Activated CD4-positive, alpha-beta memory T cell treated with anti-CD3 and anti-CD28 coated beads for 36 hours (primary cell): ENCODE data around the gene FRMD3. TPM values are rescaled to one million over a fixed set of nuclear protein-coding genes. Genes with fewer than 3 reads are reported as not detected.

ENCODE experiments used
- CTCF ChIA-PET: fragments of 350-600 bp; sonication (Branson Sonifier 250); formaldehyde crosslinking; loops from one replicate; lab custom pipeline; 2021; ENCODE audit warnings: antibody characterized with exemption, inconsistent platforms; lab: Charles Lee
- POLR2A ChIA-PET: fragments of 350-600 bp; sonication (Branson Sonifier 250); formaldehyde crosslinking; loops from one replicate; lab custom pipeline; 2021; ENCODE audit warnings: antibody characterized with exemption; lab: Charles Lee
- DNase-seq: peaks from one replicate; pipeline ENCODE4 v3.0.0-alpha.2; 2020
- H3K27ac Mint-ChIP-seq: one replicate; pipeline ENCODE4 v1.8.0; 2021; ENCODE audit warnings: mixed read lengths
- H3K27me3 Mint-ChIP-seq: one replicate; pipeline ENCODE4 v1.8.0; 2021; ENCODE audit warnings: mixed read lengths
- H3K36me3 Mint-ChIP-seq: one replicate; pipeline ENCODE4 v1.8.0; 2021; ENCODE audit warnings: mixed read lengths
- H3K4me1 Mint-ChIP-seq: one replicate; pipeline ENCODE4 v1.8.0; 2021; ENCODE audit warnings: low read depth, mixed read lengths
- H3K4me3 Mint-ChIP-seq: one replicate; pipeline ENCODE4 v1.8.0; 2021; ENCODE audit warnings: mild to moderate bottlenecking, mixed read lengths
- H3K9me3 Mint-ChIP-seq: one replicate; pipeline ENCODE4 v1.8.0; 2021; ENCODE audit warnings: mixed read lengths
- intact Hi-C: fragments of 100-400 bp; cut with micrococcal nuclease; formaldehyde crosslinking; loops from one replicate; pipeline ENCODE4 v1.15.1; 2023
- total RNA-seq, 2 experiments: library from RNA; stranded (reverse); gene quantifications; one replicate each; pipeline ENCODE4 v1.2.3, GENCODE V29; 2021

Gene FRMD3
- total RNA-seq, 2 experiments from 2014 or later, result 0.27 to 0.62 TPM

- intact Hi-C loops, result no loop called here
- Mint-ChIP-seq H3K4me3 (no peak overlapping the region), H3K36me3 (peaks cover 3% of the 10 kb centered on the region), H3K4me1 (peaks cover 25% of the 10 kb centered on the region), H3K27ac (no peak overlapping the region), H3K9me3 (no peaks in the 10 kb centered on the region), H3K27me3 (peaks cover 1% of the 10 kb centered on the region)
- CTCF ChIA-PET, result interaction anchor here (0.6 kb wide), 1 partner anchor 188 kb away, joined by 3 read pairs; no protein-coding TSS in a partner anchor
- POLR2A ChIA-PET, result interaction anchor here (0.8 kb wide), 1 partner anchor 39 kb away, joined by 4 read pairs; no protein-coding TSS in a partner anchor
- DNase-seq, result no peak
Measured at GRCh38 chr9:83469722-83470121, 68.5 kb downstream of the FRMD3 start.

DNA sequence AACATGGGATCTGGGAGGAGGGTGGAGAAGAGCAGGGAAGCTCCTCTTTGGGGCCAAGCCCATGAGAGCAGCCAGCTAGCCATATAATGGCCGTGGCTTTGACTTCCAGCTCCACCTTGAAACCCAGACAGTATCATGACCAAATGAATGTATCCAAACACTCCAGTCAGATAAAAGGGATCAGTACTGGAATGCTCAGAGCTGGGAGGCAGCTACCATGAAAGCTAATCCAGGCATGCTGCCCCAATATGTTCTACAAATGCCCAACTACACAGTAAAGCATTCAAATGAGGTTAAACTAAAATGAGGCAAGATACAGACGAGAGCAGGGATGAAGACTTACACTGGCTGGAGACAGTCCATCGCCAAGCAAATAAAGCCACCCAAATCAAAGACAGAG, 69.4 kb downstream of the FRMD3 start:
- no peak overlapping the region for H3K4me3 Mint-ChIP-seq
- peaks cover 17% of the 10 kb centered on the region for H3K4me1 Mint-ChIP-seq
- no peak for DNase-seq
- POLR2A ChIA-PET, result no interaction called here
- no peaks in the 10 kb centered on the region for H3K9me3 Mint-ChIP-seq
- peaks cover 1% of the 10 kb centered on the region for H3K36me3 Mint-ChIP-seq
- CTCF ChIA-PET, result no interaction called here
- intact Hi-C loops, result no loop called here
- H3K27ac Mint-ChIP-seq, result no peak overlapping the region
- H3K27me3 Mint-ChIP-seq, result peaks cover 1% of the 10 kb centered on the region

DNA sequence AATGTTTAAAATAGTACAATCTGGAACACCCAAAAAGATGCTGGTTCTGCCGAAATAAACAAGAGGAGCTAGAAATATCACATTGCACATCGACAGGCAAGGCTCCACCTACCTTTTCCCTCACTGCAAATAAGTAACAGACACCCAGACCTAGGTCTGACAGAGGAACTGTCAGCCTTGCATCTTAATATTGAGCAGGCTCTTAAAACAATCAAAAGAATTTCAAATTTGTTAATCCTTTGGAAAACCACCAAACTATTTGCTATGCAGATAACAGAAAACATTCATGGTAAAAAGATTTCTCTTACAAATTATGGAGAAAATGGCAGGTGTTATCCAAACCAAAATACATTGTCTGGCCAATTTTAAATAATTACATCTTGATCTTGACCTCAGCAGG, 71.3 kb downstream of the FRMD3 start:
- H3K4me3 Mint-ChIP-seq, result no peak overlapping the region
- DNase-seq, result no peak

DNA sequence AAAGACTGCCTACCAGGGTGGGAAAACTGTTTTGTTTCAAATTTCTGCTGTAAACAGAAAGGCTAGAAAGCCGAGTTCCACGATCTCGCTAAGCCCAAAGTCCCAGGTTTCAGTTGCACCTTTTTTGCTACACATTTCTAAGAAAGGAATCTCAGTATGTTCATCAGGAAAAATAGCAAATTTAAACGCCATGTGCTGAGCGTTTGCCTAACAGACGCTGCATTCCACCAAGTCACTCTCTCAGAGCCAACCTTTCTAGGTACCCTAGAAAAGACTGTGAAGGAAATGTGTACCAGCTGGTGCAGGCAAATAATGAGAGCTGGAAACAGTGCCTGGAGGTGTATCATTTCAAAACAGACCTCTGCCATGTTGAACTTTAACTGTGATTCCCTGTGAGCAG, 71.8 kb downstream of the FRMD3 start:
- DNase-seq, result no peak
- intact Hi-C loops, result no loop called here
- Mint-ChIP-seq H3K36me3 (peaks cover 2% of the 10 kb centered on the region), H3K4me3 (no peak overlapping the region), H3K4me1 (no peaks in the 10 kb centered on the region), H3K27me3 (peaks cover 1% of the 10 kb centered on the region), H3K9me3 (peaks cover under 1% of the 10 kb centered on the region), H3K27ac (no peak overlapping the region)
- ChIA-PET CTCF (no interaction called here), POLR2A (no interaction called here)

More for the DNA sequence above, 71.3 kb downstream of the FRMD3 start:
- Mint-ChIP-seq H3K27ac (no peak overlapping the region), H3K4me1 (peaks cover under 1% of the 10 kb centered on the region), H3K36me3 (peaks cover 1% of the 10 kb centered on the region), H3K27me3 (peaks cover 1% of the 10 kb centered on the region), H3K9me3 (no peaks in the 10 kb centered on the region)
- CTCF ChIA-PET, result no interaction called here
- POLR2A ChIA-PET, result no interaction called here
- intact Hi-C loops, result no loop called here

GRCh38 chr9:83459830-83460229, 78.4 kb downstream of the FRMD3 start:
- CTCF ChIA-PET, result no interaction called here

GRCh38 chr9:83458530-83458929, 79.7 kb downstream of the FRMD3 start:
- peaks cover 3% of the 10 kb centered on the region for H3K9me3 Mint-ChIP-seq
- no peak overlapping the region for H3K27ac Mint-ChIP-seq
- ChIA-PET POLR2A (interaction anchor here (0.8 kb wide), 1 partner anchor 10 kb away, joined by 4 read pairs; no protein-coding TSS in a partner anchor), CTCF (no interaction called here)
- peaks cover 3% of the 10 kb centered on the region for H3K36me3 Mint-ChIP-seq
- no peaks in the 10 kb centered on the region for H3K27me3 Mint-ChIP-seq
- no peak overlapping the region for H3K4me3 Mint-ChIP-seq
- no peak for DNase-seq
- intact Hi-C loops, result no loop called here
- H3K4me1 Mint-ChIP-seq, result no peaks in the 10 kb centered on the region

More at GRCh38 chr9:83459830-83460229, 78.4 kb downstream of the FRMD3 start:
- Mint-ChIP-seq H3K36me3 (peaks cover 3% of the 10 kb centered on the region), H3K27me3 (no peaks in the 10 kb centered on the region), H3K27ac (no peak overlapping the region), H3K4me3 (no peak overlapping the region), H3K4me1 (no peaks in the 10 kb centered on the region), H3K9me3 (peaks cover 3% of the 10 kb centered on the region)
- intact Hi-C loops, result no loop called here
- POLR2A ChIA-PET, result no interaction called here
- no peak for DNase-seq

- no peak overlapping the region for H3K27ac Mint-ChIP-seq
- H3K4me3 Mint-ChIP-seq, result no peak overlapping the region
- H3K27me3 Mint-ChIP-seq, result no peaks in the 10 kb centered on the region
- H3K9me3 Mint-ChIP-seq, result peaks cover 3% of the 10 kb centered on the region
- H3K4me1 Mint-ChIP-seq, result no peaks in the 10 kb centered on the region
- ChIA-PET CTCF (no interaction called here), POLR2A (no interaction called here)
- peaks cover 3% of the 10 kb centered on the region for H3K36me3 Mint-ChIP-seq
- intact Hi-C loops, result no loop called here
- no peak for DNase-seq
Measured at GRCh38 chr9:83457005-83457404, 81.2 kb downstream of the FRMD3 start.

DNA sequence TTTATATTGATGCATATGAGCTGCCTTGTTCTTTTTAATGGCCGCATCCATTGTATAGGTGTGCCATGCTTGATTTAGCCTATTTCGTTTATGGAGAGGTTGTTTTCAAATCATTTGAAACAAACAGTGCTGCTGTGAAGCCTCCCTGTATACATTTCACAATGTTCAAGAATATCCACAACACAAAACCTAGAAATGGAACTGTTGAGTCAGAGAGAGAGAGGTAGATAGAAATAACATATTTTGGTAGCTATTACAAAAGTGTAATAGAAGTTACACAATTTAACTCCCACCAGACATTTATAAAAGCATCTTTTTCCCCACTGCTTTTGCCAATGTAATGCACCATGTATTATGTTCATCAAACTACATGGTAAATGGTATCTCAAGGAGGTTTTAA, 82.0 kb downstream of the FRMD3 start:
- CTCF ChIA-PET, result no interaction called here
- H3K27me3 Mint-ChIP-seq, result no peaks in the 10 kb centered on the region
- peaks cover under 1% of the 10 kb centered on the region for H3K36me3 Mint-ChIP-seq
- no peak overlapping the region for H3K27ac Mint-ChIP-seq
- H3K4me1 Mint-ChIP-seq, result no peaks in the 10 kb centered on the region
- POLR2A ChIA-PET, result no interaction called here
- H3K9me3 Mint-ChIP-seq, result peaks cover under 1% of the 10 kb centered on the region
- DNase-seq, result no peak
- intact Hi-C loops, result no loop called here
- no peak overlapping the region for H3K4me3 Mint-ChIP-seq

DNA sequence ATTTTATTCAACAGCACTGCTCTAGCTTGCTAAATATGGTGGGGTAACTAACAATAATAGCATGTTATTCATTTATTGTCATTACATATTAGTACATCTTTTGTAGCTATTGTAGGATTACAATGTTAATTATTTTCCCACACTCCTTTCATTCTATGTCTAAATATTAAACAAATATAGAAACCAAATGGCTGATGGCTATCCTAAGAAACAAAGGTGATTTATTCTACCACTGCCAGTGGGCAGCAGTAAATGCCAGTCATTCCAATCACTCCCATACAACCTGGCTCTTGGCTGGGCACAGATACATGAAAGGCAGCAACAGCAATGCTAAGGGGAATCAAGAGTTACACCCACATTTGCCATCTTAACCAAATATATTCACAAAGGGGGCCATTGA, 84.1 kb downstream of the FRMD3 start:
- CTCF ChIA-PET, result no interaction called here
- intact Hi-C loops, result no loop called here

GRCh38 chr9:83451308-83451707, 86.9 kb downstream of the FRMD3 start:
- H3K27ac Mint-ChIP-seq, result no peak overlapping the region
- POLR2A ChIA-PET, result no interaction called here
- no peaks in the 10 kb centered on the region for H3K36me3 Mint-ChIP-seq
- no peak overlapping the region for H3K4me3 Mint-ChIP-seq
- no peaks in the 10 kb centered on the region for H3K27me3 Mint-ChIP-seq
- intact Hi-C loops, result no loop called here
- CTCF ChIA-PET, result no interaction called here
- no peaks in the 10 kb centered on the region for H3K9me3 Mint-ChIP-seq
- no peak for DNase-seq
- no peaks in the 10 kb centered on the region for H3K4me1 Mint-ChIP-seq

More for the DNA sequence above, 84.1 kb downstream of the FRMD3 start:
- Mint-ChIP-seq H3K27ac (no peak overlapping the region), H3K36me3 (no peaks in the 10 kb centered on the region), H3K27me3 (no peaks in the 10 kb centered on the region), H3K4me3 (no peak overlapping the region), H3K9me3 (no peaks in the 10 kb centered on the region), H3K4me1 (no peaks in the 10 kb centered on the region)
- DNase-seq, result no peak
- POLR2A ChIA-PET, result no interaction called here

DNA sequence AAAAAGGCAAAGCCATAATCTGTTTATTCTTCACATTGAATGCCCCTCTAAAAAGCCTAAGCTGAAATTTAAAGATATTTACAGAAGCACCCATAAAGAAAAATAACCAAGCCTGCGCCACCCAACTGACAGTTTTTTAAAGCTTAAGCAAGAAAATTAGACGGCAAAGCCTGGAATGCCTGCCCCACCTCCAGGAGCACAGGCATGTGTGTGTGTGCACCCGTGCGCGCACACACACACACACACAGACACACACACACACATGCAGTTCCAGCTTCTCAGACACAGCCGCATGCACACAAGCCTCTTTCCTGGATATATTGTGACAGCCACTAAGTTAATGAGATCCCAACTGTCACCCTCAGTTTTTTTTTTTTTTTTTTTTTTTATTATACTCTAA, 88.2 kb downstream of the FRMD3 start:
- ChIA-PET POLR2A (no interaction called here), CTCF (no interaction called here)
- Mint-ChIP-seq H3K9me3 (no peaks in the 10 kb centered on the region), H3K36me3 (no peaks in the 10 kb centered on the region), H3K27ac (no peak overlapping the region), H3K4me1 (no peaks in the 10 kb centered on the region), H3K4me3 (no peak overlapping the region), H3K27me3 (no peaks in the 10 kb centered on the region)
- intact Hi-C loops, result no loop called here
- no peak for DNase-seq

DNA sequence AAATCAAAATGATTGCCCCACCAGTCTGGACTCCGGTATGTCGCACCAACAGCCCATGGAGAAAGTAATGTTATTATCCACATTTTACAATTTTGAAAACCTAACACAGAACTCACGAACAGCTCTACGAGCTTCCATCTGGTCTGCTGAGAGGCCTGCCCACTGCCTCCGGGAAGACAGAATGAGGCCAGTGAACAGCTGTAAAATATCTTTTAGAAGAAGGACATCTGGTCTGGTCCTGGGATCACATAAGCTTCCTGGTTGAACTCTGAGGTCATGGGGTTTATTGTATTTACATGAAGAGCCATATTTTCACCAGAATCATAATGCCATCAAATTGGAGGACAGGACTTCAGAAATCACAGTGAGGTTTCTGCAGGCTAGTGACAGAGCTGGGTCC, 89.0 kb downstream of the FRMD3 start:
- no peak for DNase-seq
- ChIA-PET POLR2A (interaction anchor here (0.7 kb wide), 1 partner anchor 9 kb away, joined by 4 read pairs; no protein-coding TSS in a partner anchor), CTCF (interaction anchor here (0.6 to 1.1 kb wide), 2 partner anchors 115 to 881 kb away, joined by 3 read pairs; no protein-coding TSS in a partner anchor)
- intact Hi-C loops, result no loop called here
- H3K9me3 Mint-ChIP-seq, result no peaks in the 10 kb centered on the region
- no peaks in the 10 kb centered on the region for H3K4me1 Mint-ChIP-seq
- no peak overlapping the region for H3K27ac Mint-ChIP-seq
- H3K4me3 Mint-ChIP-seq, result no peak overlapping the region
- H3K36me3 Mint-ChIP-seq, result no peaks in the 10 kb centered on the region
- no peaks in the 10 kb centered on the region for H3K27me3 Mint-ChIP-seq

- intact Hi-C loops, result no loop called here
- H3K4me3 Mint-ChIP-seq, result no peak overlapping the region
- no peaks in the 10 kb centered on the region for H3K36me3 Mint-ChIP-seq
- ChIA-PET CTCF (interaction anchor here (1.1 kb wide), 1 partner anchor 114 kb away, joined by 3 read pairs; no protein-coding TSS in a partner anchor), POLR2A (interaction anchor here (0.7 kb wide), 1 partner anchor 10 kb away, joined by 4 read pairs; no protein-coding TSS in a partner anchor)
- no peaks in the 10 kb centered on the region for H3K9me3 Mint-ChIP-seq
- no peaks in the 10 kb centered on the region for H3K27me3 Mint-ChIP-seq
- H3K27ac Mint-ChIP-seq, result no peak overlapping the region
- no peak for DNase-seq
- no peaks in the 10 kb centered on the region for H3K4me1 Mint-ChIP-seq
Measured at GRCh38 chr9:83448626-83449025, 89.6 kb downstream of the FRMD3 start.
